ENCODE results near the gene TWNK.

TWNK gene

DNA sequence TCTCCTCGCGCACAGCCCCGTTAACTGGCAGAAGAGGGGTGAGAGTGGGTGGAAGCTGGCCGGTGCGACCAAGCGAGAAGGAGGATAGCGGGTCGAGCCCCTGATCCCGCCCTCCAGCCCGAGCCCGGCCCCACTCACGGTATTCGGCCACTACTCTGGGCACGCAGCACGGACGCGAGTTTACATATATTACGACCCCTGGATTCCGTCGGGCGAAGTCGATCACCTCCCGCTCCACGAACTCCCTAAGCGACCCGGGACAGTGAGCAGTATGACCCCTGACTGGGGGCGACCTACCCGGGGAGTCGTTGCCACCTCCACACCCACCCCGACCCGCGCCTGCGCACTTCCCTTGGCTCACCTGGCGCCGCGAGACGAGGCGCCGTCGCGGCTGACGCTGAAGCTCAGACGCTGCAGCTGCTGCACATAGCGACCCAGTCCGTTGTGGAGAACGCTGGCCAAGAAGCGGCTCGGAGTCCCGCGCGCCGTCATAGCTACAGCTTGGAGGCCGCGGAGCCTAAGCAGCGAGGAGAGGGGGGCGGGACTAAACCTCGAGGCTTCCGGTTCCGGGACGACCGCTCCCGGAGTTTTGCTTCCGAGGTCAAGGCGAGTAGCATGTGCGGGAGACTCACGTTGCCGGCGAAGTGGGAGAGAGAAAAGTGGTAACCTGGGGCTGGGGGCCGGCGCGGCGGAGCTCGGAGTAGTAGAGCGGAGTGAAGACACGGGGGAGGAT is at the start of gene TWNK, which contains the start of gene MRPL43:
TSS of gene TWNK (plus strand) at position 592 of the 733 bp plus-strand sequence. CDS start 668 bp downstream, outside the sequence.
TSS of gene MRPL43 (minus strand) at position 546 of the 733 bp plus-strand sequence. CDS start at position 492, 54 bp downstream.
- peak; percentile 18 for DNase-seq

DNA sequence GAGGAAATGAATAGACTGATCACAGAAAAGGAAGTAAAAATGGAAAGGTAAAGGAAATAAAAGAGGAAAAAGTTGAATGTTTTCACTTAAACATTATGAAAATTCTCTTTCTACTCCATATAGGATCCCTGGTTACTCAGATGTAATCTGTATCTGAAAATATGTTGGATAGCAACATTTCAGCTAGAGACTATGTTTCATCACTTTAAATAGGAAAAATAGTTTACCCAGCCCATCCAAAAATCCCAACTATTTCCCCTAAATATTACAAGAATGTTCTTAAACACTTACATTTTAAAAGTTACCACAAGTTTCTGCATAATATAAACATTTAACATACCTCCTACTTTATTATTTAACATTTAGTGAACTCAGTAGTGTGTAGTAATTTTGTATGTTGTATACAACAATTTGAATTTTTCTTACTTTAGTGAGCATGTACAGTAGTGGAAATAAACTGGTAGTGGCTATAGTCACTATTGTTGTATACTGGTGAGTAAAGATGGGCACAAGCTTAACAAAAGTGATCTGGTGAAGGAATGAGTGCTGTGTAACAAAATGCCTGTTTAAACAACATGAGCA is 47.5 kb upstream of the TWNK start:
- DNase-seq = no peak

DNA sequence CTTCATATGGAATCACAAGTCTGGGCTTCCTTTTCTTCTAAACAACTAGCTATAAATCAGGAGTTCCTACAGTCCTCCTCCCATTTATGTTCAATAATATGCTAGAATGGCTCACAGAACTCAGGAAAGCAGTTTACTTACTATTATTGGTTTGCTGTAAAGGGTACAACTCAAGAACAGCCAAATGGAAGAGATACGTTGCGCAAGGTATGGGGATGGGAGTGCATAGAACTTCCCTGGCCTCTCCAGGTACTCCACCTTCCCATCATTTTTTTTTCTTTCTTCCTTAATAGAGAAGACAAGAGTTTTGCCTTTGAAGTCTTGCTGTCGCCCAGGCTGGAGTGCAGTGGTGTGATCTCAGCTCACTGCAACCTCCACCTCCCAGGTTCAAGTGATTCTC is 45.1 kb upstream of the TWNK start:
- no peak for DNase-seq

DNA sequence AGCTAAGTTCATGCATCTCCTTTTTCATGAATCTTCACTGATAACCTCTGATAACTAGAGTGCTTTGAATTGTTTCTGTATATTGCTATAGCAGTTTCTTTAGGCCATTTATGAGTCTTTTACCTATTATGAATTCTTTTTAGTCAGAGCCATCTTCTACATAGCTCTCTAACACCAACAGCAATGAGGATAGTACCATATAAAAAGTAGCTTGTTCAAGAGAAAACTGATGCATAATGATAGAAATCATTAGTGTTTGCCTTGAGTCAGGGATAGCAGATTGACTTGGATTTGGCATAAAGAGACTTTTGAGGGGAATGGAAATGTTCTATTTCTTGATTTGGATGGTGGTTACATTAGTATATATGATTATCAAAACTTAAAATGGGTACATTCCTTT is 43.8 kb upstream of the TWNK start:
- DNase-seq = no peak

DNA sequence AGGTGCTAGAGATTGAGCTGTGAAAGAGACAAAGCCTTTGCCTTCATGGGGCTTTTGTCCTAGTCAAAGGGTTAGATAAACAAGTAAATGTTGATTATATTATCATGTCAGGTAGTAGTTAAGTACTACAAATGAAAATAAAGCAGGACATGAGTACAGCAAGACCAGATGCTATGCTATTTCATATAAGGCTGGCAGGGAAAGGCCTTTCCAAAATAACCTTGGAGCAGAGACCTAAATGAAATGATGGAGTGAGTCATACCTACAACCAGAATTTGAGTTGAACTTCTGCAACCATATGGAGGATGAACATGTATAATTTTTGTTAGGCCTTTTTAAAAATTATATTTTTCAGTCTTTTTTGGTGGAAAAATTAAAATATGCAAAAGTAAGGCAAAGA is 41.6 kb upstream of the TWNK start:
- DNase-seq = no peak

DNA sequence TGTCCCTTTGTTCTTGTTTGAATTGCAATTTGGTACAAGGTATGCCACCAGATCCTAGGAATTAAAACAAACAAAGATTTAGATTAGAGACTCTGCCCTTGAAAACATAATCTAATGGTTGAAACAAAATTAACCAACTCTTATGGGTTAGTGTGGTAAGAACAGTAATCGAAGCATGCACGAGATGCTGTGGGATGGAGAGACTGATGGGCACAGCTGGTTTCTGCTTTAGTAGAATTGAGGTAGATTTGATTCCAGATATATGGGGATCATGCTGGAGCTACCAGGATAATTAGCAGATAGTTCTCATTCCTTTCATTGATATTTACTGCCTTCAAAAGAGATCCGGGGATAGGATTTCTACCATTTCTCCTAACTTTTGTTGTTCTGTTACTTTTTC is 38.4 kb upstream of the TWNK start:
- no peak for DNase-seq

DNA sequence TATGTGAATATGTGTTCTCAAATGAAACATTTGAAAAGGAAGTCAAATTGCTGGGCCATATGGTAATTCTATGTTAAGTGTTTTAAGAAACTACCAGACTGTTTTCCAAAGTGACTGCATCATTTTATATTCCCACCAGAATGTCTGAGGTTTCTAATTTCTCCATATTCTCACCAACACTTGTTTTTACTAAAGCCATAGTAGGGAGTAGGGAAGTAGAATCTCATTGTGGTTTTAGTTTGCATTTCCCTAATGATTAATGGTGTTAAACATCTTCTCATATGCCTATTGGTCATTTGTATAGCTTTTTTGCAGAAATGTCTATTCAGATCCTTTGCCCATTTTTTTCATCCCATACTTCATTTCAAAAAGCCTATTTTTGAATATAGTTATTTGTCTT is 27.1 kb upstream of the TWNK start:
- no peak for DNase-seq

DNA sequence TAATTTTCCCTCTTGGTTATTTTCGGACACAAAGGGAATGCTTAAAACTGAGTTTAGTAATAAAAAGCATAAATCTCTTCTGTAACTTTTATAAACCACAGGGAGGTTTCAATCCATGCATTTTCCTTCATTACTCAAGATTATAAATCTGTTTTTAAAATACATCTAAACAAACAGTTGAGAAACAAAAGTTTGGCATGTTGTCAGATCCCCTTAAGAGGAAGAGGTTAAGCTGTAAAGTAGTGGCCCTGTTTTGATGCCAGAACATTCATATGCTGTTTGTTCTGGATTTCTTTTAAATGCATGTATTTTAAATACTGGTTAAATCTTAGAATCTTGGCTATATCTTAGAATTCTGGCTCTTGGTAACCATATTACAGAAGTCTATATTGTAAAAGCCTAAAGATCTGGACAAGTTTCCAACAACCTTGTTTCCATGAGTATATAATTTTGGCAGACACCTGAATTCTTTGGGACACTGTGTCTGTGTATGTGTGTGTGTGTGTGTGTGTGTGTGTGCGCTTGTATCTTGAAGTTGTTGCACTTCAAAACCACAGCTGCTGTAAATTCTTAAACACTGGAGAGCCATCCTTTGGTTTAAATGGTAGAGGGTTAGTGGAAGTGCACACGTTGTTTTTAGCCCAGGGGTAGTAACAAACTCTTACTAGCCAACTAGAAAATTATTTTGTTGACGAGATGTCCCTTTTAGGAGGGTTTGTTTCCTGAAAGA is 24.8 kb upstream of the TWNK start:
- no peak for DNase-seq

DNA sequence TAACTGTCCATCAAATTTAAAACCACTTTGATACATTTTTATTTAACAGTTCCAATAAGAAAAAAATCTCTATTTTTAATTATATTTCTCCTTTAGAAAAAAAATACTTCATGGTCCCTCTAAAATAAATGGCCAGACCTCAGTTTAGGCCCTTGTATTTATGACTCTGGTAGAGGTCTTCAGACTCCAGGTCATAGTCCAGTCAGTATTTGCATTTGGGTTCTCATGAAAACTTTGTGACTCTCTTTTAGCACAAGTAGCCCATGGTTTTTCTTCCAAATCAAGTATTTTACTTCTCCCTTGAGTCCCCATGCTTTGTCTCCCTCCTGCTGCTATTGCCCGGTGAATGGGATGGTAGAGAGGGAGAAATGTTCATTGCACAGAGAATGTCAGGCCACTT is 23.5 kb upstream of the TWNK start:
- DNase-seq = no peak

DNA sequence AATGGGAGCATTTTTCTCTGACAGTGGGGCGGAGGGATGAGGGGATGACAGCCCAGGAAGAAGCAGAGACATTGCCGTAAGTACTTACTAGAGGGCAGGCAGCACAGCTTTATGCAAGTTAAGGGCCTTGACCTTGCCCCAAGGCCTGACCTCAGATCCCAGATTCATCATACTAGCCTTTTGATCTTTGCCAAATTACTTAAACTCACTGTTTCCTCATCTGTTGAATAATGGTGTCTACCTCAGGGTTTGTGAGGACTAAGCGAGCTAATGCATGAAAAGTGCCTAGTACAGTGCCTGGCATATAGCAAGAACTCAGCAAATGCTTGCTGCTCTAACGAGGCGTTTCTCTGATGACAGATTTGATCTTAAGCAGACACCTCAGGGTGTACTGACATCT is 21.5 kb upstream of the TWNK start:
- no peak for DNase-seq

DNA sequence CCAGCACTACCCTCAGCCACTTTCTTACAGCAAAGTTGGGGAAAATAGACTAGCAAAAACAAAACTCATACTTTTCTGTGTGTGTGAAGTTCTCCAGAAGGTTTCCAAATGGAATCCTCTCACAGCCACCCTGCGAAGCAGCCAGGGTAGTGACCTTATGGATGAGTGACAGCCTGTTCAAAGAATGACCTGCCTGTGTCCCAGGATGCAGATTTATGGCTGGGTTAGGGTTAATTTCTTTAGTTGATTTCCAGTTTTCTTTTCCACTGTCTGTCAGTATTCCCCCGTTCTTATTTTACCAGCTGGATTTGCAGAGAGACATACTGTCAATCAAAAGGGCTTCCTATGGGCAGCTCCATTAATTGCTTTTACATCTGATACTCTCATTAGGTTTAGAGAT is 20.5 kb upstream of the TWNK start:
- no peak for DNase-seq

DNA sequence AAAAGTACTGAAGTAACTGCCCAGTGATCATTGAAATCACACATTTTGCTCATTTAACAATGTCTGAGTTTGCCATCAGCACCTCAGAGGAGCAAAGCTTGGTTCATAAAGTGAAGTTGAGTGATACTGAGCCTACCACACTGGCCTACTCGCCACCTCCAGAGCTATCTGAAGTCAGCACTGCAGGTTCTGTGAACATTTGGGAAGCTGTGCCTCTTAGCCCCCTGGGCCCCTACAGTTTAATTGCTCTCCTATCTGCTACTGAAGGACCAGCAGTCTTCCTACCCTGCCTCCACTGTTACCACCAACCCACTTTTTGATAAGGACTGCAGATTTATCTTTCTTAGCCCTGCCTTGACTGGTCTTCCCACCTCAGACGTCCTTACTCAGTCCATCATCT is 20.0 kb upstream of the TWNK start:
- DNase-seq = no peak

DNA sequence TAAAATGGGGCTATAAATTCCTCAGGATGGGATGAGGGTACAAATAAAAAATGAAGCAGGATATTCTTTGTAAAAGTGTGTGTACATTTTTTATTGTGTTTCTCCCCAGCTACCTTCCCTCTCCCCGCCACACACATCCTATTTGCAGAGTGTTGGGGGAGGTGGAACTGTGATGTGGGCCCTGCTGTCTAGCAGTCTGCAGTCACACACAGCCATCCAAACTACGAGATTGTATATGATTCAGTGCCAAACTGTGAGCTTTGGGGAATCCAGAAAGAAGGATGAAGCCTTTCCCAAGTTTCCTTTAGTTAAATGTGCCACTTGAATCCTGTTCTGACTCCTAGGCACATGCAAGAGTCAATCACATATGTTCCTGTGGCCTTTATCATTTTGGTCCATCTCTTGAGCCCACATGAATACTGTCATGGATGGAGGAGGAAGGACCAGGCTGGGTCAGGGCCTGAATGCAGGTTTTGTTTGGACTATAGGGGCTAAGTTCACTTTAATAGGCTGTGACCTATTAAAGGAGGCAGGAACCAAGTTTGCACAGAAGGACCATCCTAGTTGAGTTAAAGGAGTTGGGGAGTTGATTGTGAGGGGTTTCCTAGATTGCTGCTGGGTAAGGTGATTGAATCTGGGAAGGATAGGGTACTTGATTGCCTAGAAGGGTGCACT is 19.1 kb upstream of the TWNK start:
- no peak for DNase-seq

DNA sequence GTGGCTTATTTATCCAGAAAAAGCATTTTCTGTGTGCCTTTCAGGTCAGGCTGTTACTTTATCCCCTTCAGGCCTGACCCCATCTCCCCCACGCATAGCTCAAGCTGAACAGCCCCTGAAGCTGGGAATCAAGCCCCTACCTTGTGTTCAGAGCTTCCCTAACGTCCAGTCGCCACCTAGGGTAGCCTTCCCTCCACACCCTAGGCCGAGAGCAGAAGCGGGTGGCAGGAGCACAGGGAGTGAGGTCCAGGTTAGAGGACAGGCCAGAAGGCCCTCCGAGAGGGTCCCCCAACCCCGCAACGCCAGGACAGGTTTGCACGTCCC is 18.5 kb upstream of the TWNK start:
- no peak for DNase-seq

DNA sequence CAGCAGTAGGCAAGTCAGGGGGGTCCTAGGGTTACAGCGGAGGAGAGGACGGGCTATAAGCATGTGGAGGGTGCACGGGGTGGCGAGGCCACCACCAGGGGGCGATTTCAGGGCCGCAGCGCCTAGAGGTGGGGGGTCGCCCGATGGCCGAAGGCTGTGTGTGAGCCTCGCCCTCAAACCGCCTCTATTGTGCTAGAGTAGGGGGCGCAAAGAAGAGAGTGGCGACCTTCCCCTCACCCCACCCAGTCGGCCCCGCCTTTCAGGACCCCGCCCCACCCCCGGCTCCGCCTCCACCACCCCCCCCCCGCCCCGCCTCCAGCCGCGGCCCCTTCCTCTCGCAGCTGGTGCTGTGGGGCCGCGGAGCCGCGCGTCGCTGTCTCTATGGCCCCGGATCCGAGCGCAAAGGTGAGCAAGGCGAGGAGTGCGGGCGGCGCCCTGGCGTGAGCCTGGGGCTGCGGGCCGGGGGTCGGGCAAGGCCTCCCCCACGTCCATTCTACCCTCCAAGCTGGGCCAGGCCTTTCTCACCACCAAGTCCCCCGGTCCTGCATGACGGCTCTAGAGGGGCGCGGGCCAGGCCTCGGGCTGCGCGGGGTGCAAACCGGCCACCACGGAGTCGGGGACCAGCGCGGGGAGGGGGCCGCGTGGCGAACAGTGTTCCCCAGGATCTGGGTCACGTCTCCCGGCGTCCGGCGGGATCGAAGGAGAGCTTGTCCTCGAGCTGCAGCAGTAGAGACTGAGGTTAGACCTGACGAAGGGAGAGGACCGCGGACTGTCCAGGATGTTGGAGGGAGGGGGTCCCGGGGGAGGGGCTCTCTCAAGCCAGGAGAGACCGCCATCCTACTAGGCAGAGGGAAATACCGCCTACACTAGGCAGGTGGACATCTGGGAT is 17.9 kb upstream of the TWNK start, which contains the start of gene SEMA4G:
TSS of gene SEMA4G (plus strand) at position 318 of the 889 bp plus-strand sequence. CDS start 3,409 bp downstream, outside the sequence.
- no peak for DNase-seq

DNA sequence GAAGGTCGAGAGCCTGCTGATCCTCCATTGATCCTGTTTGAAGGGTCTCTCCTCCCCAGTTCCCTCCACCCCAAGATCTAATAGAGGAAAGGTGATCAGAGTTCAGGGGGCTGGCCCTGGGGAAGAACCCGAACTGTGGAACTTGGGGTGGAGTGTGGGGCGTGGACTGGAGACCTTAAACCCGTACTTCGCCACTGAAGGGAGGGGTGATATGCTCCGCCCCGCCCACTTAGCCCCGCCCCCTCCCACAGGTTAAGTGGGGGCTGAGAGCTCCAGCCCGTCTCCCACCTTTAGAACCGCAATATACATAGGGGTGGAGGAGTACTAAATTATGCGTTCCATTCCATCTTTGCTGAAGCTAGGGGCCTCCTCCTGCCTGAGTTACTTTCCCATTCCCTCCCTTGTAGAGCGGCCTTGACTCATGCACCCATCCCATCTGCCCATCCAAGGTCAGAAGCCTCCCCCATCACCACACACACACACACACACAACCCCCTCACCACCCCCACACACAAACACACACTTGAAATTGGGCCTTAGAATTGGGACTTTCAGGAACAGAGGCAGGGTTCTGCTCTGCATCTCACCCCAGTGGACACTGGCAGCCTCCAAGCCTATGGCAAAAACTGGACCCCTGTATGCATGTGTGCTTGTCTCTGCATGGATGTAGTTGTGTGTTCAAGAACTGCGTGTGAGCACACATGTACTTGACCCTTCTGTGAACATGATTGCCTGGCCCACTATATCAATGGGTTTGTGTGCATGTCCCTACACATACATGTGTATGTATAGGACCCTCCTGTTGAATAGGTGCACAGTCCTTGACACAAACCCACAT is 17.0 kb upstream of the TWNK start:
- no peak for DNase-seq

DNA sequence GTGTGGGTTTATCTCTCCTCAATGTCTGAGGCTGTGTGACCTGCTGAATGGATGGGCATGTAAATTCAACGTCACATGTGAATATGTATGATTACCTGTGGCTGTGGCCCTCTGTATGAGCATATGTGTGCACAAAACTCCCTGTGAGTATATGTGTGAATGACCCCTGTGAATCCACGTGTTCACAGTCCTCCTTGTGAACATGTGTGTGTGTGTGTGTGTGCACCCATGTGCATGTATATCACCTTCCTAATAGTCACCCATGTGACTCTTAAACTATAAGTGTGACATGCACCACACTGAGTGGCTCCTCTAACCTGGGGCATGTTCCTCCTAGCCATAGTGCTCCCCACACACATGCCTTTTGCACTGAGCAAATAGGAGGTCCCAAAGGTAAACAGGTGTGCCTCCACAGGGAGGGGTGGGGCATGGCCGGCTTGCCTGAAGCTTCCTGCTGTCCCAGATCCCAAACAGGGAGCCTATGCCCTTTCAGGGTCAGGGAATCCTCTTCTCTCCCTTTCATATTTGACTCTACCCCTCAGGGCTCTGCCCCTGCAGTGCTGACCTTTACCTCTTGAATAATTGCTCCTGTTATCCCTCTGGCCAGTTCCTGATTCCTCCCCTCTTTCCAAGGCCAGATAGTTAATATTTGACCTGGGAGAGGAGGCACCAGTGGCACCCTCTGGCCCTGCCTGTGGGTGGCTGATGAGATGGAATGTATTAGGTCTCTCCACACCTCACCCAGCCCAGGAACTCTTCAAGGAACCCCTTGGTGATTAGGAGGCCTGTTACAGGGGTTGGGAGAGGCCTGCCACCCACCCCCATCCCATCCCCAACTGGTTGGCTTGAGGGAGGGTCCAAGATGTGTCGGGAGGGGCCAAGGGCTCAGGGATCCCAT is 16.2 kb upstream of the TWNK start:
- no peak for DNase-seq

DNA sequence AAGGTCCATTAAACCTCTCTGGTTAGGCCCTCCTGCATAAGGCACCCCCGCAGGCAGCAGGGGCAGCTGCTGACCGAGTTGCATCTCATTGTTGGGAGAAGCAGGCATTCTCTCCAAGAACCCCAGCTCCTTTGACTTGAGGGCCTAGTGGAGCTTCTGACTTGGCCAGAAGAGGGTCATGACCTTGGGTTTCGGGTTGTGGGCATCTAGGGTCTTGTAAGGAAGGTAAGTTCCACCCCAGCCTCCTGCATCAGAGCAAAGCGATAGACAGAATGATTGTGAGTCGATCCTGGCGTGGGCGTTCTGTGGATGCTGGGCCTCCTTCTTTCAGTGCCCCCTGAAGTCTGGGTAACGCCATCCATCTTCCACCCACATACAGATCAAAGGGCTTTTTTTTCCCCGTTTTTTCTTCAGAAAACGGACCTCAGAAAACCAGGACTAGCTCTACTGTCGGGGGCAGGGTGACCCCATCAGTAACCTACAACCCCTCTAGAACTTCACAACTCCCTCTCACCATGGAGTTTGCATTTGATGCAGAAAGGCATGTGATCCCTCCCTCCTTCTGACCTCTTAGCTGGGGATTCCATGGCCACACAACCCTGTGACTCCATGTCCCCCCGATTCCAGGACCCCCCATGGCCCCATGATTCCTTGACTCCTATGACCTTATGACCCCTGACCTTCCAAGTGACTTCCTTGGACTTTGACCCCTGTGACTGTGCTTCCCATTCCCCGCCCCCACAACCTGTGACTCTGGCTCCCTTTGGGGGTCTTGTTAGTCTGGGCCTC is 15.0 kb upstream of the TWNK start:
- no peak for DNase-seq

DNA sequence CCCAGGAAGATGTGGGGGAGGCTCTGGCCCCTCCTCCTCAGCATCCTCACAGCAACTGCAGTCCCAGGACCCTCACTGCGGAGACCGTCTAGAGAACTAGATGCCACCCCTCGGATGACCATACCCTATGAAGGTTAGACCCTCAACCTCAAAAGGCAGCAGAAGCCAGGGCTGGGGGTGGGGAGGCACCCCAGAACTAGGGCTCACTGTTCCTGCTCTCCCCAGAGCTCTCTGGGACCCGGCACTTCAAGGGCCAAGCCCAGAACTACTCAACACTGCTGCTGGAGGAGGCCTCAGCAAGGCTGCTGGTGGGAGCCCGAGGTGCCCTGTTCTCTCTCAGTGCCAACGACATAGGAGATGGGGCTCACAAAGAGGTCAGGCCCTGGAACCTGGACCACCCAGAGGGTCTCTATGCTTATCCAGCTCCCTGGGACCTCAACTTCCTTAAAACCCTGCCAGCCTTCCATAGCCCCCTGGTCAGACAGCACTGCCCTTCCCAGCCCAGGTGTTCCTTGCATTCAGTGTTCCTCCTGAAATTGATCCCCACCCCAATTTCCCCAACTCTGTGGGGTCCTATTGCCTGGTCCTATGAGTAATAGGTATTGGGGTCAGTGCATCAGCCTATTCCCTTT is 14.3 kb upstream of the TWNK start:
- DNase-seq = no peak

Data from NCI-H526 treated with DMSO at 0.1 percent for 48 hours (cell line).